ENCODE results near the gene NODAL.

Gene NODAL

DNA sequence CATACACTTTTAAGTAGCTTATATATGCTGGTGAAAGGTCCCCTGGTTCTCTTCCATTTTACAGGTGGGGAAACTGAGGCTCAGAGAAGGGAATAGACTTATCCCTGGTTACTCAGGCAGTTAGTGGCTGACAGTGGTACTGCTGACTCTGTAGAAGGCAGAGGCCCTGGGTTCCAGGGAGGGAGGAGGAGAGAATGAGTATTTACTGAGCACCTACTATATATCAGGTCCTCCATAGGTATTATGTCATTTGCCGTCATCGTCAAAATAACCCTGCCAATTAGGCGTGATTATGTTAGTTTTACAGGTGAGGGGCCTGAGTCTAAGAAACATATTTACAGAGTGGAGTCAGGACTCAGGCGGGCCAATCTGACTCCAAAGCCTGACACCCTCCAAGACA lies 23.8 kb upstream of the NODAL start:
- no peak for DNase-seq (ENCODE audit: low read depth in 2 of 3, low spot score in 1 of 3)

DNA sequence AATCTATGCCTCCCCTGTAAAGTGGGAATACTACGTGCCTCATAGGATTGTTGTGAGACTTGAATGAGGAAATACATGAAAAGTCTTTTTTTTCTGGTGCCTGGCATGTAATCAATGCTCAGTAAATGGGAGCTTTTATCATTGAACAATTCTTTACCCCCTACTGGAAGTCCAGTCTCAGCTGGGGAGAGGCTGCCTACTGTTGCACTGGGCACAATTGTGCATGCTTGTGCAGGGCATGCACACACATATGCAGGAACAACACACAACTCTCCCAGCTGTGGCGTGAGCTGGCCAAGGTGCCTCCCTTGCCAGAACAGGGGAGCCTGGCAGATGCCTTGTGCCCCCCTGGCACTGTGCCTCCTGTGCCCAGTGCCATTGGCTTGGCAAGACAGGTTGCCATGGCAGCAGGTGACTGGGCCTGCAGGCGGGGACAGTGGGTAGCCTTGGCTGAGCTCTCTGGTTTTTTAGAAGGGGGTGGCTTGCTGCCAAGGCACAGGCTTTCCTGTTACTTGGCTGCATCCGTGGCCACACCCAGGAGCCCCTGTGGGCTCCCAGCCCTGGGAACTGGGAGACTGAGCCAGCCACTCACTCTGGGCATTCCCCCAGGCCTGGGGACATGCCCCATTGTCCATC lies 21.0 kb upstream of the NODAL start:
- DNase-seq (ENCODE audit: low read depth in 2 of 3, low spot score in 1 of 3) = no peak

DNA sequence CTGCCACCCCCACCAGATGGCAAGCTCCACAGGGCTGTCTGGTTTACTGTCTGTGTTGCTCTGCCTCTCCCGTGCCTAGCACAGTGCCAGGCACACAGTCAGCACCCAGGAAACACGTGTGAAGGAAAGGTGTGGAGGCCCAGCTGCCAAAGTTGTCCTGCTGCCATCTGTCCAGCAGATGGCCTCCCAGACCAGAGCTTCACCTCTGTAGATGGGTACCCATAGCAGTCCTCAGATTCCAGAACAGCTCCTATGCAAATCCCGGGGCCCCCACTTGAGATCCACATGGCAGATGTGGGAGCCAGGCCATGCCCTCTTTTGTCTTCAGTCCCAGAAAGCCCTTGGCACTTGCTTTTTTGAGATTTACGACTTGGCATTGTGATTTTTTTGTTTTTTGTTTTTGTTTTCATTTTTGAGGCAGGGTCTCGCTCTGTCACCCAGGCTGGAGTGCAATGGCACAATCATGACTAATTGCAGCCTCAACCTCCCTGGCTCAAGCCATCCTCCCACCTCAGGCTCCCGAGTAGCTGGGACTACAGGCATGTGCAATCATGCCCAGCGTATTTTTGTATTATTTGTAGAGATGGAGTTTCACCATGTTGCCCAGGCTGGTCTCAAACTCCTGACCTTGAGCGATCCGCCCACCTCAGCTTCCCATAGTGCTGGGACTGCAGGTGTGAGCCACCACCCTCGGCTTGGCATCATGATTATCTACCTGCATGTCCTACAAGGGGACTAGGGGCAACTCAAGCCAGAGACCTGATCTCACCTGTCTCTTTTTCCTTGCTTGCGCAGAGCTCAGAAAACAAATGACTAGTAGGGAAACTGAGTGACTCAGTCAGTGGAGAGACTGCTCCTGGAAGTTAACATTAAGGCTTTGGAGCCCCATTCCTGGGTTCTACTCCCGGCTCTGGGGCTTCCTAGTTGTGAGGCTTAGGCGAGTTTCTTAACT lies 20.2 kb upstream of the NODAL start:
- DNase-seq (ENCODE audit: low read depth in 2 of 3, low spot score in 1 of 3) = no peak

DNA sequence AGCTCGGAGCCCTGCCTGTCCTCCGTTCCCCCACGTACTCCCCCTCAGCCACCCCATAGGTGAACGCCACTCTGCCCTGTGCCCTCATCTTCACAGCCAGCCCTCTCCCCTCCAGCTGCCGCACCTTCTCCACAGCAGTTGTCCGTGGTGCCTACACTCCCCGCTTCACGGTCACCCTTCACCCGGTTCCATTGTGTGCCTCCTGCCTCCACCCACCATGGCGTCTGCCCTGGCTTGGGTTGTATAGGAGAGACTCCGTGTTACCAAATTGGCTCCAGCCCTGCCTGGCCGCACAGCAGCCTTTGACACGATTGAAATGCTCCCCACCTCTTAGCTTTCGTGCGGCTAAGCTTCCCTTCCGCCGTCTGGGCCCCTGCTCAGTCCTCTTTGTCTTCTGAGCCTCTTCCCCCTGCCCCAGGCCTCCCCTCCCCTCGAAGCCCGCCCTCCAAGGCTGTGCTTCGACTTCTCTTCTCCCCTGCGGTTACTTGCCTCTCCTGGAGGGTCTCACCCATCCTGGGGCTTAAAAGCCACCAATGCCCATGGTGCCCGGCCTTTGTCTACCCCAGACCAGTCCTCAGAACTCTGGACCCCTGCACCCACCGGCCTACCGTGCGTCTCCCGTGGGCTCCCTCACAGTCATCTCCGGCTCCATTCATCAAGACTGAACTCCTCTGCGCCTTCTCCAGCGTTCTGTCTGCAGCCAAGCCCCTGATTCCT lies 18.5 kb upstream of the NODAL start:
- DNase-seq (ENCODE audit: low read depth in 2 of 3, low spot score in 1 of 3) = no peak

DNA sequence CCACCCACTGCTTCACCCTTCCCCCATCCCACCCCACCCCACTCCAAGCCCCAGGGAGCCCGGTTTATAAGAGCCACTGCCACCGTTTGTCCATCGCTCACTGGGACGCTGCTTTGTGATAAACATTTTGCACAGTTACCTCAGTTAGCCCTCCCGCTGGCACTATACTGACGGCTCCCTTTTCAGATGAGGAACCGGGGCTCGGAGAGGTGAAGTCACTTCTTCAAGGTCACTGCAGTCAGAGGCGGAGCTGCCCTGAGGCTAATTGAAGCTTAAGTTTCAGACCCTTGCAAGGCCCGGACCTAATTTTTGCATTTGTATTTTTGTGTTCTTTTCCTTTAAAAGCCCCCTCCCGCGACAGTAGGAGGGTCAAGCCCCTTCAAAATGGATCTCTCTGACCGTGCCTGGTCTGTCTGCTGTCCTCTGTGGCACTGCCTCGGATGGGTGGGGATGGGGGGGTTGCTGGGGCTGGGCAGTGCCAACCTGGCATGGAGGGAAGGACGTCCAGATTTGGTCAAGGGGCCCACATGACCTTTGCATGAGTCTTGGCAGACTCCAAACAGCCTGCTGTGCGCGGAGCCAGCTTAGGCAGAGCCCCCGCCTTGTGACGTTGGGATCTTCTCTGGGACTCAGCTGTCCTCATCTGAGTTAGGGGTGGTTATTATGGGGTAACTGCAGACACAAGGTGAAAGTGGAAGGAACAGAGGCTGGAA lies 17.7 kb upstream of the NODAL start:
- DNase-seq (ENCODE audit: low read depth in 2 of 3, low spot score in 1 of 3) = no peak

DNA sequence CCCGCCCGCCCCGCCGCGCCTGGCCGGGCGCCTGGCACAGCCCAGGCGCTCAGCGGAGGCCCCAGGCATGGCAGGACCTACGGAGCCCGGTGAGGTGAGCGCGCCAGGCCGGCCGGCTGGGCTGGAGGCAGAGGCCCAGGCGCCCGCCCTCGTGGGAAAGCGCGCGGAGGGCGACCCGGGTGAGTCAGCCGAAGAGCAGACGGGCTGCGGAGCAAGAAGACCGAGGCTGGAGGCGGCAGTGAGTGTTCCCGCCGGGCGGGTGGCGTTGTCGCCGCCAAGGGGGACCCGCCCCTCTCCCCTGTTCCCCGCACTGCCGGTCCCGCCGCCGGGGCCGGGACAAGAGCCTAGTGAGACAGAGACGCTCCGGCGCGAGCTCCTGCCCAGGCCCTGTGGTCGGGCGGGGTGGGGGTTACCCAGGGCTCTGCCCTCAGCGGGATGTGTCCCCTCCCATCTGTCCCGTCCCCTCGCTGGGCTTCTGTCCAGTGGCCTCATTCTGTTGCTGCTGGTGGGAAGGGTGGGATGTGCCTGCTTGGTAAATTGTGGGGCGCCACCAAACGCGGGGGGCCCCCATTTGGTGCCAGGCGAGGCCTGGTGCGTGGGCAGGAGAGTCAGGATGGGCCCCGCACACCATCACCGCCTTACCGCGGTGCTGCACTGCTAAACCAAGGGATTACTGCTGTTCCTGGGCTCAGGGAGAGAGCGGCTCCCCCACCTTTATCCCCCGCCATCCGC lies 17.0 kb upstream of the NODAL start:
- DNase-seq (ENCODE audit: low read depth in 2 of 3, low spot score in 1 of 3) = peak in 1 of 3 donors; percentile 38

DNA sequence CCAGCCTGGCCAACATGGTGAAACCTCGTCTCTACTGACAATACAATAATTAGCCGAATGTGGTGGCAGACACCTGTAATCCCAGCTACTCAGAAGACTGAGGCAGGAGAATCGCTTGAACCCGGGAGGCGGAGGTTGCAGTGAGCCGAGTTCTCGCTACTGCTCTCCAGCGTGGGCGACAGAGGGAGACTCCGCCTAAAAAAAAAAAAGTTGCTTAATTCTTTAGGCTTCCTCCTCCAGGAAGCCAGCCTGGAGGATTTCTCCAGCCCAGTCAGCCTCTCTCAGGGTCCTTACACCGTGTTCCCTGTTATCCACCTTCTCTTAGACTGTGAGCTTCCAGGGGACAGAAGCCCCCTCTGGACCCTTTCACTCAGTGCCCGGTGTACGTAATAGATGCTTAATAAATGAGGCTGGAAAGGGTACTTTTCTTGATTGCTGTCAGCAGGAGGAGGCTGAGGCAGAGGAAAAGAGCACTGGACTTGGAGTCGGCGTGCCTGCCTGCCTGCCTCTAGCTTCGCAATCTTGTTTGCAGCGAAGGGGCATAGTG lies 16.4 kb upstream of the NODAL start:
- DNase-seq (ENCODE audit: low read depth in 2 of 3, low spot score in 1 of 3) = no peak

DNA sequence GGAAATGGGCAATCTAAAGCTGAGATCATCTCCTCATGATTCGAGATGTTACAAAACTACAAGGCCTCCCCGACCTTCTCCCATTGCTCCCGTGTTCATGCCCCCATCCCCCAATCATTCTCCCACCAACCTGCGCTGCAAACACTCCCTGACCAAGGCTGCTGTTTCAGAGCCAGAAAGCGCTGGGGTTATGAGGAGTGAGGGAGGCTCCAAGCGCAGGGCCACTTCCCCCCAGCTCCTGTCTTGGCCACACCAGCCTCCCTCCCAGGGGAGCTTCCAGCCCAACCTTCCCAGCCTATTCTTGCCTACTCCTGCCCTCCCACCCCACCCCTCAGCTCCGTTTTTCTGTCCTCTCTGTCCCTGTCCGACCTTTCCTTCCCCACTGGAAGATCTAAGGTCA lies 14.7 kb upstream of the NODAL start:
- DNase-seq (ENCODE audit: low read depth in 2 of 3, low spot score in 1 of 3) = no peak

DNA sequence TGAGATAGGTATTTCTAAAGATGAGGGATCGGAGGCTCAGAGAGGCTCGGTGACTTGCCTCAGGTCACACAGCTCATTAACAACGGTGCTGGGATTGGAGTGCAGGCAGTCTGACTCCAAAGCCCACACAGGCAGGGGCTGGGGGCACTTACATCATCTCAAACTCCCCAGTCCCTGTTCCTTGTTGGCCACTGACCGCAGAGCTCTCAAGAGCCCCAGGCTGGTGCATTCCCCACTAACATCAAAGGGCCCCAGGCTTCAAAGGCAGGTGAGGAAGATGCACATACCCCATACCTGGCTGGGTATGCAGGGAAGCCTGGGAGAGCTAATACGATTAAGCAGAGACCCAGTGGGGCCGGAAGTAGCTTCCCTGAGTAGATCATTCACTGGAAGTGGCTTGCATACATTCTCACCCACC lies 13.7 kb upstream of the NODAL start:
- no peak for DNase-seq (ENCODE audit: low read depth in 2 of 3, low spot score in 1 of 3)

DNA sequence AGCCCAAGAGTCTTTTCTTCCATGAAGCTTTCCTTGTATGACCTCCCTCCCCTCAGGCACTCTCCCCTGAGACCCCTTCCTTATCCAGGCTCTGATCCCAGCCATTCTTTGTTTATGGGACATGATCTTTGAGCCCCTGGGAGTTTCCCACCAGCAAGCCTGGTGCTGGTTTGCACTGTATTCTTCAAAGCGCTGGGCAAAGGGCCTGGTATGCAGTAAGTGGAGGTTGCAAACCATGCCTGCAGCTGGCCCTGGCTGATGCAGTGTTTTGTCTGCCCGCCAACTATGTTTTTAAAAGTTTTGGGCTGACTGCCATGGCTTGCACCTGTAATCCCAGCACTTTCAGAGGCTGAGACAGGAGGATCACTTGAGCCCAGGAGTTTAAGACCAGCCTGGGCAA lies 6.8 kb upstream of the NODAL start:
- DNase-seq (ENCODE audit: low read depth in 2 of 3, low spot score in 1 of 3) = no peak

DNA sequence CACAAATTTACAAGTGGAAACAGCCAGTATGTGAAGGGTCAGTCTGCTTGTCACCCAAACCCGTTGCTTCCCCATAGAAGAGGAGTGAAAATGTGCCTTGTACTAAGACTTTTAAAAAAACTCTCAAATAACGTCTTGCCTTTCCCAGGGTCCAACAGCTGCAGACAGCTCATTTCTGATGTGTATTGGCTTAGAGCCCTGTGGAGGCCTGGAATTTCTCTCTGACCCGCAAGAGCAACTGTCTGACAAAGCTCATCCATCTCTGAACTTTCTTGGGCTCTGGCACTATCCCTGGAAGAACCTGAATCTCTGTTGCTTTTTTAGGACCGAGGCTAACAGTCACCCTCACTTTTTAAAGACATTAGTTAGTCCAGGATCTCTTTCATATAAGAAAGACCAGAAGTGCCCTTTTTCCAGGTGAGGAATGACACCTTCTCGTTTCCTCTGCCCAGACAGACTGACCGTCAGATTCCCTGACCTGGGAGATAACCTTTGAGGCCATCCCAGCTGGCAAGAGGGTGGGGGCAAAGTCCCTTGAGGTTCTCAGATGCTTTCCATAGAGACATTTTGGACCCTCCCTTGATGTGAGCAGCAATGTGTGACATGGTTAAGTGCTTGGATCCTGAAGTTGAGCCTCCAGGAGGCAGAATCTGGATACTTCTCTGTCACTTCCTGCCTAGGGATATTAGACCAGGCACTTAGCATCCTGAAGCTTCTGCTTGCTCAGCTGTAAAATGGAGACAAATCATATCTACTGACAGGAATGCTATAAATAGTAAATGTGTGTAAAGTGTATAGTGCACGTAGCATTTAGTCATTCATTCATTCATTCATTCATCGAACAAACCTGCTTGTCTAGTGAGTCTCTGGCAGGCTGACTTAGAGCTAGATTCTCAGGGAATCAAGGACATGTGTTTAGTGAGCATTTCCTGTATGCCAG lies 4.5 kb upstream of the NODAL start:
- no peak for DNase-seq (ENCODE audit: low read depth in 2 of 3, low spot score in 1 of 3)

DNA sequence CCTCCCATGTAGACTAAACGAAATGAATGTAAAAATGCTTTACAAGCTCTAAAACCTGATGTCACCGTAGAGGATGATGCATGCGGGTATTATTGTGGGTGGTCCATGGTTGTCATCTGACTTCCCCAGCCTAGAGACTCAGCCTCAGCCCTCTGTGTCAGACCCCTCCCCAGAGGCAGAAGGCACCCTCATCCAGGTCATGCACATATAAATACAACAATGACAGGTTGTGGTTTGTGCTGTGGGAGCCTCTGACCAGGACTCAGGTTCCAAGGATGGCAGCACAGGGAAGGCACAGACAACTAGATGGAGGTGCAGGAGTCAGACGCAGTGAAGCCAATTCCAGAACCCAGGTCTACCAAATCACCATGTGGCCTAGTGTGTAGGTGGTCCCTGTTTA lies 3.3 kb upstream of the NODAL start:
- no peak for DNase-seq (ENCODE audit: low read depth in 2 of 3, low spot score in 1 of 3)

DNA sequence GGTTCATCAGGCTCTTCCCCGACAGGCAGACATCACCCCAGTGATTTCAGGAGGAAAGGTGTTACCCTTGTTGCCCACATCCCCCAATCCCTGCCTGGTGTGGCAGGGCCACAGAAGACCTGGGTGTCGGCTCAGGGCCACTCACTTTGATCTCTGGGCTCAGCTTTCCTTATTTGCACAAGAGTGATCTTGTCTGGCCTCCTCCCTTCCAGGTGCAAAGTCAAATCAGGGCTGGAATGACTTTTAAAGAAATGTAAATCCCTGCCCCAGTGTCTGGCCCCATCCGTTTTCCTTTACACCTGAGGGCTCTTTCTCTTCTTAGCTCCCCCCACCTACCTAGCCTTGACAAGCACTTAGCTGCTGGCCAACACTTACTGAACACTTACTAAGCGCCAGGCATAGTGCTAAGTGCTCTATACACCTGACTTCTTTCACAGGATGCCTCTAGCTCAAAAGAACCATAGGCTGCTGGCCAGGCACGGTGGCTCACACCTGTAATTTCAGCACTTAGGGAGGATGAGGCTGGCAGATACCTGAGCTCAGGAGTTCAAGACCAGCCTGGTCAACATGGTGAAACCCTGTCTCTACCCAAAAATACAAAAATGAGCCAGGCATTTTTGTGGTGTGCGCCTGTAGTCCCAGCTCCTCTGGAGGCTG lies 979 bp upstream of the NODAL start:
- no peak for DNase-seq (ENCODE audit: low read depth in 2 of 3, low spot score in 1 of 3)

DNA sequence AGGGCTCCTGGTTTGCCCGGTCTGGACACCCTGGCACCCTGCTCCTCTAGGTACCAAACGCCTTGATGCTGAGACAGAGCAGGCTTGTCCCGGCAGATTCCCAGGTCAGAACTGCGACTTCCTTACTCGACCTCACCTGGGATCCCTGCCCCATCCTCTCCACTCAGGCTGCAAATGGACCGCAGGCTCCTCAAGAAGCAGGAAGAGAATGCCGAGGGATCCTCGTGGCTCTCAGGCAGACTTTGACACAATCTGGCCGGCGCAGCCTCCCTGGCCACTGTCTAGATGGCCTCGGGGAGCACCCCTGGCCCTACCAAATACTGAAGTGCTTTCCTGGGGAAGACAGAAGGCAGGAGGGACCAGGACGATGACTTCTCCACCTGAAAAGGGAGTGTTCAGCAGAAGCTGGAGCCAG lies 421 bp upstream of the NODAL start:
- DNase-seq (ENCODE audit: low read depth in 2 of 3, low spot score in 1 of 3) = no peak

DNA sequence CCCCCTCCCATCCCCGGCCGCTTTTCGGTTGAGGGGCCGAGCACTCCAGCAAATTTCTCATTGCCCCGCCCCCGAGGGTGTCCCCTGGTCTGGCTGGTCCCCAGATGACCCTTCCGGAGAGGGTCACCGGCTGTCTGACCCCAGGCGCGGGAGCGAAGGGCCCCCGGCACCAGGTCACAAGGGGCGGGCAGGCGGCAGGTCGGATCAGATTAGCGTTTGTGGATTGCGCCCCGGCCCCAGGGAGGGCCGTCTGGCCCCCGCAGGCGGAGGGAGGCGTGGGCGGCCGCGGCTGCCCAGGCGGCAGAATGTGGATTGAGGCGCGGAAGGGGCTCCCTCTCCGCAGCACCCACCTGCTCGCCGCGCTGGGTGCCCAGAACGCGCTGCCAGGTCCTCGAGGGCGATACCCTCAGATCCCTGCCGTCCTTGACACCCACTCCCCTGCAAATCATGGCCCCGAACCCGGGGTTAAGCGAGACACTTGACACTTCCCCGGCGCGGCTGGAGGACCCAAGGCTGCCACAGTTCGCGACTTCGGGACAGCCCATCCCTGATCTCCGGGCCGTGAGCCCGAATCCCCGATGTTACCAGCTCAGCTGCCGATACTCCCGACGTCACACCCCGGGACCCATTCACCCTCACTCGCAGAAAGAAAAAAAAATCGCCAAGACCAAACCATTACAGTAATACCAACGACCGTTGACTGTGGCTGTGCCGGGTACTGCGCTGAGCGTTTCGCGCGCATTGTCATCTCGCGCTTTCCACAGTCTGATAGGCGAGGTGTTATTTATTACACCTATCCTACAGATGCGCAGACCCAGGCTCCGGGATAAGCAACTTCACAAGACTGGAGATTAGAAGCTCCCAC lies 953 bp downstream of the NODAL start:
- no peak for DNase-seq (ENCODE audit: low read depth in 2 of 3, low spot score in 1 of 3)

DNA sequence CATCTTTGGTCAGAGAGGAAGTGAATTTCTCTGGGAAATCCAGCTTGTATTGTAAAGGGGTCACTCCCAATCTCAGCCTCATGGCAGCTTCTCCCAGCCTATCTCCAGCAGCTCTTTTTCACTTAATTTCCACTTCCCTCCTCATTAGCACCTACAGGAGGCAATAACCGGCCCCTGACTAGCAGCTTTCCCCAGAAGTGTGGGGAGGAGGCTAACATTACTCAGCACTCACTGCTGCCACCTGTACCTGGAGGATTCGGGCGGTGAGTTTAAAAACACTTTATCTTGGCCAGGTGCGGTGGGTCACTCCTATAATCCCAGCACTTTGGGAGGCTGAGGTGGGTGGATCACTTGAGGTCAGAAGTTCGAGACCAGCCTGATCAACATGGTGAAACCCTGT lies 3.8 kb downstream of the NODAL start:
- DNase-seq (ENCODE audit: low read depth in 2 of 3, low spot score in 1 of 3) = no peak

DNA sequence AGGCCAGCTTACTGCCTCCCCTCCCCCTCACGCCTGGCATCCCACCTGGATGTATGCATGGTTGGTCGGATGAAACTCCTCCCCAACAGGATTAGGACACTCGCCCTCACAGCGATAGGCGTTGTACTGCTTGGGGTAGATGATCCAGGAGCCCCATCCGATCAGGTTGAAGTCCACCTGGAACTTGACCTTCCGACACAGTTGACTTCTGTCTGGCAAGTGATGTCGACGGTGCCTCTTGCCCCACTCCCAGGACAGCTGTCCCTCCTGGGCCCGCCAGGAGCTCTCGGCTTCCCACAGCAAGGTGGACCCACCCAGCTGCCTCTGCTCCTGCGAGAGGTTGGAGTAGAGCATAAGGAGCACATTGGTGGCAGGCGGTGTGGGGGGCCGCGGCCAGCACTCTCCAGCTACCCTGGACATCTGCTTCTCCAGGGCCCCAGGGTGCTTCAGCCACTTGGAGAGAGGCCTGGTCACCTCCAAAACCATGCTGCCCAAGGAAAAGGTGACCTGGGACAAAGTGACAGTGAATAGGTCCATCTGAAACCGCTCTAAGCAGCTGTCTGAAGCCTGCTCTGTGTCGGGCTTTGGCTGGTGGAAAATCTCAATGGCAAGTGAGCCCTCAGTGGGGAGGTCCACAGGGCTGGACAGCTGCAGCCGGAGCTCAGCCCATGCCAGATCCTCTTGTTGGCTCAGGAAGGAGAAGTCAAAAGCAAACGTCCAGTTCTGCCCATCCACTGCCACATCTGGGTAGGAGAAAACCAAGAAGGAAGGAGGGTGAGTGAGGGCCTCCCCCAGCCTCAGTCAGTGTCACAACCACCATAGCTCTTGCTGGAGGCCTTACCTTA lies 6.0 kb downstream of the NODAL start:
- no peak for DNase-seq (ENCODE audit: low read depth in 2 of 3, low spot score in 1 of 3)
